GM12872 (cell line): ENCODE results near the gene ARHGAP22.
A peak's percentile ranks its signal among the peaks of the same experiment; 100 is the strongest.

Source experiments
- TF ChIP-seq, protein P1 (sequence below): IDR thresholded peaks from 3 replicates; pipeline ENCODE4 v1.5.1; 2011; ENCODE audit warnings: low read depth, mild to moderate bottlenecking, low read length, moderate library complexity; ENCODE audit not compliant: insufficient read depth

The ARHGAP22 gene

DNA sequence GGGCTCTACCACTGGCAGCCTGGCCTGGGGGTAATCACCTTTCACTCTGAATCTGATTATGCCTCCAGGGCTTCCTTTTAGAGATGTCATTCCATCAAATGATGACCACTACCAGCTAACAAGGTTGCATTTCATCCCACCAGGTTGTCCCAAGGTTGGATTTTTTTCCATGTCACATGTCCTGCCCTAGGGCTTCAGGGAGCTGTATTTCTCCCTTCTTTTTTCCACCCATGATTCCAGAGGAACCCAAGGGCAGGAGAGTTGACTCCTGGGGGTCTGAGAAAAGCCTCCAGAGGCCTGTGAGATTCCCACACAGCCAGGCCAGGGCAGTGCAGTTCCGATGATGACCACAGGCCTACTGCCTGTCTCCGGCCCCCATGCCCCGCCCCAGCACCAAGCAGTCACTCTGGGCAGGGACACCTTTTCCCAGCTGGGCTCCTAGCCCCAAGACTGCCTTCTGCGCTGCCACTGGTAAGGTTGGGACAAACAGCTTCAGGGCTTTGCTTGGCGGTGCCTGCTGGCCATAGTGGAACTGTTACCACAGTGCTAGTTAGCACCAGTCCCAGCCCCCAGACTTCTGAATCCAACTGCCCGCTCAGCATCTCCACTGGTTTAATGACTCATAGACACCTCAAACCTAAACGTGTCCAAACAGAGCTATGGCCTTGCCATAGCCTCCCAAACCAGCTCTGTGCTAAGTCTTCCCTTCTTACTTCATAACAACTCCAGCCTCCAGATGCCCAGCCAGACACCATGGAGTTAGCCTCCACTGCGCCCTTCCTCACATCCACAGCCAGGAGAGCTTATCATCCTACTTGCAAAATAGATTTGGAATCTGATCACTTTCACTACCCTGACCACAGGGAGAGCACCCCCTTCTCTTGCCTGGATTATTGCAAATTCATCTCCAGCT is 133.7 kb downstream of the ARHGAP22 start:
- TF ChIP-seq, protein P1, sequence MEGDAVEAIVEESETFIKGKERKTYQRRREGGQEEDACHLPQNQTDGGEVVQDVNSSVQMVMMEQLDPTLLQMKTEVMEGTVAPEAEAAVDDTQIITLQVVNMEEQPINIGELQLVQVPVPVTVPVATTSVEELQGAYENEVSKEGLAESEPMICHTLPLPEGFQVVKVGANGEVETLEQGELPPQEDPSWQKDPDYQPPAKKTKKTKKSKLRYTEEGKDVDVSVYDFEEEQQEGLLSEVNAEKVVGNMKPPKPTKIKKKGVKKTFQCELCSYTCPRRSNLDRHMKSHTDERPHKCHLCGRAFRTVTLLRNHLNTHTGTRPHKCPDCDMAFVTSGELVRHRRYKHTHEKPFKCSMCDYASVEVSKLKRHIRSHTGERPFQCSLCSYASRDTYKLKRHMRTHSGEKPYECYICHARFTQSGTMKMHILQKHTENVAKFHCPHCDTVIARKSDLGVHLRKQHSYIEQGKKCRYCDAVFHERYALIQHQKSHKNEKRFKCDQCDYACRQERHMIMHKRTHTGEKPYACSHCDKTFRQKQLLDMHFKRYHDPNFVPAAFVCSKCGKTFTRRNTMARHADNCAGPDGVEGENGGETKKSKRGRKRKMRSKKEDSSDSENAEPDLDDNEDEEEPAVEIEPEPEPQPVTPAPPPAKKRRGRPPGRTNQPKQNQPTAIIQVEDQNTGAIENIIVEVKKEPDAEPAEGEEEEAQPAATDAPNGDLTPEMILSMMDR = 0 out of 3 replicates have a peak, but pooled peaks have one; percentile 10

DNA sequence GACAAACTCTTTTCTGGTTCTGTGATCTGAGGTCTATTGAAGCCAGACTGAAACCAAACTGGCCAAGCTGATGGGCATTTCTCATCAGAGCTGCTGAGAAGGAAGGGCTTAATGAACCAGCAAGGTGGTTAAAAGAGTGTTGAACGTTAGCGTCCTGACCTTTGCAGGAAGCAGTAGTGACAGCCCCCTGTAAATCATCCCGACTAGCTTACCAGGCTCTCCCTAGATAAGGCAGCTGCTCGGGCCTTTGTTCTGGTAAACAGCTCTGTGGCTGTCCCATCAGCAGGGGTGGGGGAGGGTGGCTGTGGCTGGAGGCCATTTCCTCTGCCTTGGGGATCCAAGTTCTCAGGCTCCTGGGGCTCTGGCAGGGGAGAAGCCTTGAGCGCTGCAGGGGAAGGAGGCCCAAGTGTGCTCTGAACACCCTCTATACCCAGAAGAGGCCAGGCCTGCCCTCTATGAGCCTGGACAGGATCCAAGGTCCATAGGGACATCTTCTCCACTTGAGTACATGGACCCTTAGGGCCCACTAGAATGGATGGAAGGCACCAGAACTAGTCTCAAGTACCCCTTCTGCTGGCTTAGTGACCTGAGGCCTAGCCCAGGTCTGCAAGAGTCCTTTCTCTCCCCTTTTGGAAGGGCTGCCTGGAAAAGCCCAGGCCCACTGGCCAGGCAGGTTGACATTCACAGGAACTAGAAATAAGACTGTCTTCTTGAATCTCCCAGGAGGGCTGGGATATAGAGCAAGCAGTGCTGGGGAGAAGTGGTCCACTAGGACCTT is 134.6 kb downstream of the ARHGAP22 start:
- TF ChIP-seq, protein P1 = no peak

DNA sequence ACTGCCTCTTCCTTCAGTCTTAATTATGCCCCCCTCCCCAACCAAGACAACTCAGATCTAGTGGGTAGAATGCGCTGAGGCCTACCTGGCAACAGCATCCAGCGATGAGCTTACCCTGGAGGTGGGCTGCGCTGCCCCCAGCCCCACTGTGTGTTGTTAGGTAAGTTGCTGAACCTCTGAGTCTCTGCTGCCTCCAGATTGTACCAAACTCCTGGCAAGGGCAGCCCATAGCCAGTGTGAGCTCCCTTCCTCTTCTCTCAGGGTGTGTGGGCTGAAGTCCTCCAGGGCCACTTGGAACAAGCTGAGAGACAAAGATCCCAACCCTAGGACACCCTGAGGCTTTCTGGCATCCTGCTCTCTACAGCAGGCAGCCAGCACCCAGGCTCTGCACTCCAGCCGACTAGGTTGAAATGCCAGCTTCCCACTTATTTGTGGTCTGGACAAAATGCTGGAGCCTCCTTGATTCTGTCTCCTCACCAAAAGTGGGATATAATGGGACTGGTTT is 135.3 kb downstream of the ARHGAP22 start:
- TF ChIP-seq, protein P1 = no peak

DNA sequence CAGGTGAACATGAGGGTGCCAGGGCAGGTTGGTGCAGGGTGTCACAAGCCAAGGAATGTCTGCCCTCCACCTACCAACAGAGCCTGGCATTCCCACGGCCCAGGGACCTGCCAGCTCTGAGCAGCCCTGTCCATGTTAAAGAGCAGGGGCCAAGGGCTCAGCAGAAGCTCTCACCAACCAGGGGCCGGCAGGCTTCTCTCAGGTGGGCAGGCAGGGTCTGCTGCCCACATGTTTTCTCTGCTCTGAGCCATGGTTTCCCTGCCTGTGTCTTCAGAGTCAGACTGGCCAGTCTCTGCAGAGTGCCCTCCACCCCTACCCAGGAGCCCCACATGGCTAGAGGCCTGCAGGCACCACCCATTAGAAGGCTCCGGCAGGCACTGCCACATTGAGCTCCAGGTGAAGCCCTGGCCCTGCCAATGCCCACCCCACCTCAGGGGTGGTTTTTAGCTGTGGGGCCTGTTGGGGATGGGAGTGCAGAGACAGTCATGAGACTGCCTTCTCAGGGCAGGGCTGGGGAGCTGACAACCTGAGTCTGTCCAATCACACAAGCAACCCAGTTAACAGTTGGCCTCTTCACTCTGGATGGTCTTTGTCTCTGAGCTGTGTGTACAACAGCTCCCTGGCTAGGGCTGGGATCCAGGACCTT is 135.9 kb downstream of the ARHGAP22 start:
- TF ChIP-seq, protein P1 = no peak

DNA sequence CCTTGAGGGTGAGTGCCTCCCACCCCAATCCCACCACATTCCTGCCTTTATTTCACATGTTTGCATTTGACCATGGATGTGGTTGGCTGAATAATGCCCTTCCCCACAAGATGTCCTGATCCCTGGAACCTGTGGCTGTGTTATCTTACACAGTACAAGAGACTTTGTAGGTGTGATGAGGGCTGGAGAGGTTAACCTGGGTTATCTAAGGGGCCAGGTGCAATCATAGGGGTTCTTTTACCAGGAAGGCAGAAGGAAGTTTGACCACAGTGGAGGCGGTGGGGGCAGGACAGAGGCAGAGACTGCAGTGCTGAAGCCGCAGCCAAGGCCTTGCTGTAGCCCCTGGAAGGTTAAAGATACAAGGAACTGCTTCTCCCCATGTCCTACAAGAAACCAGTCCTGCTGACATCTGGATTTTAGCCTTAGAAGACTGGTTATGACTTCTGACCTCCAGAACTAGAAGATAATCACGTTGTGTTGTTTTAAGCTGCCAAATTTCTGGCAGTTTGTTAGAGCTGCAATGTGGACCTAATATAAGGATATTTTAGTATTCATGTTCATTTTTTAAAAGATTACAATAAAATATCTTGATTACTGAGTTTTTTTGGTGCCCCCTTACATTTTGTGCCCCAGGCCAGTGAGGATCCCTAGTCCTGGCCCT is 136.6 kb downstream of the ARHGAP22 start:
- TF ChIP-seq, protein P1 = no peak

DNA sequence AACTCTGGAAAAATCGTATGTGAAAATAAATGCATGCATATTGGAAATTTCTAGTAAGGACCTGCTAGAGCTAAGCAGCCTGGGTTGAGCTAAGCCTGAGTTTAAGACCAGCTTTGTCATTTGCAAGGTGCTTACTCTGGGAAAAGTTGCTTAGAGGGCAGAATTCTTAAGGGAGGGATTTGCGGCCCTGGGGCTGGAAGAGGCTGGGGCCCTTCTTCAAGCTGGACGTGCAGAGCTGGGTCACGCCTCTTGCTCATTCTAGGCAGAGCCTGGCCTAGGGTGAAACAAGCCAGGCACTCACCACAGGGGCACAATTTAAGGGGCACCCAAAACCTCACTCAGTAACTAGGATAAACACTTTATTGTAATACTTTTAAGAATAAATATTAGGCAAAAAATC is 137.2 kb downstream of the ARHGAP22 start:
- TF ChIP-seq, protein P1 = no peak
